ENCODE measurements around the gene NRTN.
"Not testable (repeated sequence)": the region's sequence is repeated elsewhere in the genome, so short reads cannot be mapped to it uniquely, and the experiment has no call there.

Gene NRTN

DNA sequence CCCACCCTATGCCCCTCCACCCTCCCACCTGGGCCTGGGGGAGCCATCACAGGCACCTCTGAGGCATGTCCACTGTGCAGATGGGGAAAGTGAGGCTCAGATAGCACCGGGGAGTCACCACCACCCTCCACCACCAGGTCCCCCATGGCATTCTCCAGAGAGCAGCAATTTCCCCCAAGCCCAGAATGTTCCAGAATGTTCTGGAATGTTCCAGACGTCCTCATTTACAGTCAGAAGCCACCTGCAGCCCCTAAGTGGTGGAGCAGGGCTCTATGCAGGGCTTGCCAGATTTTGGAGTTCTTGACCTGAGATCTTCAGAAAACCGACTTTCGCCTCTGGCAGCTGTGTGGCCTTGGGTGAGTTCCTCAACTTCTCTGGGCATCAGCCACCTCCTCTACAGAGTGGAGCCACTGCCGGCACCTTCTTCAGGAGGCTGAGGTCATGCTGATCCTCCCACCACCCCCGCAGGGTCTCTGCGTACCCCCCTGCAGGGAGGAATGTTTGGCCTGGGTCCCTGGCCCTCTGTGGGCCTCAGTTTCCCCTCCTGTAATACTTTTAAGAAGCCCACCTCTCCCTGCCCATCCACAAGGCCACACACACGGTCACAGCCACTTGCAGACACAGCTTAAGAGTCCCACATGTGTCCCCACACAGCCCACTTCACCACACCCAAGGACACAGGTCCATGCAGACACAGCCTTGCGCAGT is 59.3 kb downstream of the NRTN start:
- in situ Hi-C loops (cut with MboI; ENCODE audit: low sequenced_read_pairs): no loop called here

DNA sequence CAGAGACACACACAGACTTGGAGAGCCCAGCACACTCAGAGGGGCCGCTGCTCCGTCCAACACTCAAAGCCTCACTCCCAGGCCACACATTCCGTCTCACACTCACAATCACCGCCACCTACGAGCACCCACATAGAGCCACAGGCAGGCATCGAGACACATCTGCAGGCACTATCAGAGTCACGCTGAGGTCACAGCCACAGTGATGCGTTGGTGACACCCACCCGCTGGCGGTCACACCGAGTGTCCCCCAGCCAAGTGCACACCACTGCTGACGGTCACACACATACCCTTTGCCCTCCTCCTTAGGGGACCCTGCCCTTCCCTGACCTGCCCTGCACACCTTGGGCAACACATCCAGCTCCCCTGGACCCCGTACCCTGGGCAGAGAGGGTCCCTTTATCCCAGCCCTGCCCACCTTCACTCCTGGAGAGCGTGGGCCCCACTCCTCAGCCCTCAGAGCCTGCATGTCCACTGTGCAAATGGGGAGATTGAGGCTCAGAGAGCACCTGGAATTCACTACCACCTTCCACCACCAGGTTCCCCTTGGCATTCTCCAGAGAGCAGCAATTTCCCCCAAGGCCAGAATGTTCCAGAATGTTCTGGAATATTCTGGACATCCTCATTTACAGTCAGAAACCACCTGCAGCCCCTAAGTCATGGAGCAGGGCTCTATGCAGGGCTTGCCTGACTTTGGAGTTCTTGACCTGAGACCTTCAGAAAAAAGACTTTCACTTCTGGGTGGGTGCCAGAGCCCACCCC is 60.0 kb downstream of the NRTN start:
- in situ Hi-C loops (cut with MboI; ENCODE audit: low sequenced_read_pairs): no loop called here

DNA sequence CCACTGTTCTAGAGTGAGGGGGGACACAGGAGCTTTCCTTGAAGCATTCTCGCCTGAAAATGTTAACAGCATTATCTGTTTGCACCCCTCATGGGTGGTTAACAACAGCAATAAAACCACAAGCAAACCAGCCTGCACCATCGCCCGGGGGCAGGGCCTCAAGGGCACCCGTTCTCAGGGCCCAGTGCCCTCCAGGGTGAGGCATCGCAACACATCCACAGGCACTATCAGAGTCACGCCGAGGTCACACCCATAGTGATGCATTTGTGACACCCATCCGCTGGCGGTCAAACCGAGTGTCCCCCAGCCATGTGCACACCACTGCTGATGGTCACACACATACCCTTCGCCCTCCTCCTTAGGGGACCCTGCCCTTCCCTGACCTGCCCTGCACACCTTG is 60.9 kb downstream of the NRTN start:
- in situ Hi-C loops (cut with MboI; ENCODE audit: low sequenced_read_pairs): no loop called here

DNA sequence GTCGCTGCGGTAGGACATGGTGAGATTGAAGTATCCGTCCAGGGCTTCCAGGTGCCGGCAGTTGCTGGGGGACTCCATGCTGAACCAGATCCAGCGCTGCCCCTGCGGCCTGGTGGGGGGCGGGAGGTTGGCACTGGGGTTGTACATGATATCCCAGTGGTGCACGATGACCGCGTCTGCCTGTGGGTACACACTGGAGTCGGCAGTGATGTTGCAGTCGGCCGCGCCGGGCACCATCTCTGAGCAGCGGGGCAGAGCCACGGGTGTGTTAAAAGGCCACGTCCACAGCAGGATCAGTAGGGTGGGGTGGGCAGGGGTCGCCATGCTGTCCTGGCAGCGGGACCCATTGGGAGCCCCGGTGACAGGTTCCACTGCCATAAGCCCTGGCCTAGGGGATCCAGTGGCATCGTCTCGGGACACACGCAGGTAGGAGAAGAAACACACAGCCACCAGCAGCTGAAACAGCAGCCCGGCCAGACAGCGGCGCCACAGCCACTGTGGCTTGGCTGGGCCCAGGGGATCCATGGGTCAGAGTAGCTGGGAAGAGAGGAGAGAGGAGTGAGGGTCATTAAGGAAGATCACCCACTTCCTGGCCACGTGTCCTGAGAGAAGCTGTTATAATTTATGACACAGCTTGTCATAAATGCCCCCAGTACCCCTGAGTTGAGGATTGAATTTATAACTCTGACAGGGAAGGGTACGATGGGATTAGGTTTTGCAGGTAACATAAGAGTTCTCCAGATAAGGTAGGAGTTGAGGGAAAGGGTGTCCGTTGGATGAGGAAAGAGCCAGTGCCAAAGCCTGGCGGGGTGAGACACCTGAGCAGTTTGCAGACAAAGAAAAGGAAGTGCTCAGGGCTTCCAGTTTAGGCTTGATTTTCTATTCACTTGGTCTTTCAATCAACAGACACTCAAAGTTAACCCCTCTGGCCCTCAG is 62.6 kb downstream of the NRTN start:
- in situ Hi-C loops (cut with MboI; ENCODE audit: low sequenced_read_pairs): no loop called here

DNA sequence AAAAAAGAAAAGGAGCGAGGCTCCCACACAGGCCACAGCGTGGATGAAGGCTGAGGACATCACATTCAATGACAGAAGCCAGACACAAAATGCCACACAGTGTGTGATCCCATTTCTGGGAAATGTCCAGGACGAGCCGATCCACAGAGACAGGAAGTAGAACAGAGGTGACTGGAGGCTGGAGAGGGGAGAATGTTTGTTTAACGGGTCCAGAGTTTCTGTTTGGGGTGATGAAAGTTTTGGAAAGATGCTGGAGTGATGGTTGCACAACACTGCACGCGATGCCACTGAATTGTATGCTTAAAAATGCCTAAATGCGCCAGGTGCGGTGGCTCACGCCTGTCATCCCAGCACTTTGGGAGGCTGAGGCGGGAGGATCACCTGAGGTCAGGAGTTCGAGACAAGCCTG is 66.1 kb downstream of the NRTN start:
- in situ Hi-C loops (cut with MboI; ENCODE audit: low sequenced_read_pairs): no loop called here

DNA sequence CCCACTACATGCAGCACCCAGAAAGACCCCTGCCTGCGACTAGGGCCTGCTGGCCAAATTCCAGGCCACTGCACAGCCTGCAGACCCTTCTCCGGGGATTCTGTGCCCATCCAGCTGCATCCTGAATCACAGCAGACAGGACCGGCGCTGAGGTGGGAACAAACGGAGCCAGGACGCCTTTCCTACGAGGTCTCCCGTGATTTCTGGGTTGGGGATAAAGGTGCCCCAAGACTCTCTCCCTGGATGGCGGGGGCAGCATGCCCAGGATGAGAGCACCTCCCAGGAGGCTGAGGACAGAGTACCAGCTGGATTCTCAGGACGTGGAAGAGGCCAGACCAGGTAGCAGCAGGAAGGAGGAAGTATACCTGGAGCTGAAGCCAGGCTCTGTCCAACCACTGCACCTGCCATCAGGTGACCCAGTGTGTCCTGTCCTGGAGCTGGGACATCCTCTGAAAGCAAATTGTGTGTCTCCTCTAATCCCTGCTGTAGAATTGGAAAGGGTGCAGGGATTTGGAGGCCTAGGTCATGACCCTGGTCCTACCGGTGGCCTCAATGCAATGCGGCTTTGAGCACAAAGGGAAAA is 68.8 kb downstream of the NRTN start:
- in situ Hi-C loops (cut with MboI; ENCODE audit: low sequenced_read_pairs): no loop called here

DNA sequence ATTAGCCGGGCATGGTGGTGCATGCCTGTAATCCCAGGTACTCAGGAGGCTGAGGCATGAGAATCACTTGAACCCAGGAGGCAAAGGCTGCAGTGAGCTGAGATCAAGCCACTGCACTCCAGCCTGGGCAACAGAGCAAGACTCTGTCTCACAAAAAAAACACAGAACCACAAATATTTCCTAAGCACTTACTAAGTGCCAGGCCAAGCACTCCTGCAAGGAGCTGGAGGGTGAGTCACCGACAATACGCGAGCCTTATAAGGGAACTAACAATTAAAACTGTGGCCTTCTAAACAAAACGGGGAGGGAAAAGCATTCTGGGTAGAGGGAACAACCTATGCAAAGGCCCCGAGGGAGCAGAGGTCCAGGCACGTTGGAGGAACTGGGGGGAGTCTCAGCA is 69.6 kb downstream of the NRTN start:
- in situ Hi-C loops (cut with MboI; ENCODE audit: low sequenced_read_pairs): not testable (repeated sequence)

DNA sequence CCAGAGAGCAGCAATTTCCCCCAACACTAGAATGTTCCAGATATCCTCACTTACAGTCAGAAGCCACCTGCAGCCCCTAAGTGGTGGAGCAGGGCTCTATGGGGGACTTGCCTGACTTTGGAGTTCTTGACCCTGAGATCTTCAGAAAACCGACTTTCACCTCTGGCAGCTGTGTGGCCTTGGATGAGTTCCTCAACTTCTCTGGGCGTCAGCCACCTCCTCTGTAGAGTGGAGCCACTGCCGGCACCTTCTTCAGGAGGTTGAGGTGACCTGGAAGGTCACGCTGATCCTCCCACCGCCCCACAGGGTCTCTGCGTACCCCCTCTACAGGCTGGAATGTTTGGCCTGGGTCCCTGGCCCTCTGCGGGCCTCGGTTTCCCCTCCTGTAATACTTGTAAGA is 72.6 kb downstream of the NRTN start:
- in situ Hi-C loops (cut with MboI; ENCODE audit: low sequenced_read_pairs): no loop called here

DNA sequence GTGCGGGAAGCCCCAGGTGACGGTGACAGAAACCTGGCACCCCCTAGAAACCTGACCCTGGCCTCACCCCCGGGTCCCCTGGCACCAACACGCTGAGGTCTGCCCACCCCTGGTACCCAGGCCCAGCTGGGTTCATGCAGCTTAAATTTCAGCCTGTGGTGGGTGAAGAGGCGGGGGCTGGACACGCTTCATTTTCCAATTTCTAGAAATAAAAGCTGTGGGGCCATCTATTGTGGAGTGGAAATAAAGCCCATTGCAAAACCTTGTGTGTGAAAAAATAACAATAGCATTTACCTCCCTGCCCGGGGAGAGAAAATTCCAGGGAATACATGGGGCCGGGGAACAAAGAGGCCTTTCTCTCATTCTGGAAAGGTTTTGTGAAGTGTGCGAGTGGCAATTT is 73.0 kb downstream of the NRTN start:
- in situ Hi-C loops (cut with MboI; ENCODE audit: low sequenced_read_pairs): no loop called here
